ENCODE measurements around the gene TTC8. TPM values are rescaled to one million over a fixed set of nuclear protein-coding genes. Genes with fewer than 3 reads are reported as not detected.

The TTC8 gene
- total RNA-seq, 1 experiment from 2014 or later: 12.4 TPM

DNA sequence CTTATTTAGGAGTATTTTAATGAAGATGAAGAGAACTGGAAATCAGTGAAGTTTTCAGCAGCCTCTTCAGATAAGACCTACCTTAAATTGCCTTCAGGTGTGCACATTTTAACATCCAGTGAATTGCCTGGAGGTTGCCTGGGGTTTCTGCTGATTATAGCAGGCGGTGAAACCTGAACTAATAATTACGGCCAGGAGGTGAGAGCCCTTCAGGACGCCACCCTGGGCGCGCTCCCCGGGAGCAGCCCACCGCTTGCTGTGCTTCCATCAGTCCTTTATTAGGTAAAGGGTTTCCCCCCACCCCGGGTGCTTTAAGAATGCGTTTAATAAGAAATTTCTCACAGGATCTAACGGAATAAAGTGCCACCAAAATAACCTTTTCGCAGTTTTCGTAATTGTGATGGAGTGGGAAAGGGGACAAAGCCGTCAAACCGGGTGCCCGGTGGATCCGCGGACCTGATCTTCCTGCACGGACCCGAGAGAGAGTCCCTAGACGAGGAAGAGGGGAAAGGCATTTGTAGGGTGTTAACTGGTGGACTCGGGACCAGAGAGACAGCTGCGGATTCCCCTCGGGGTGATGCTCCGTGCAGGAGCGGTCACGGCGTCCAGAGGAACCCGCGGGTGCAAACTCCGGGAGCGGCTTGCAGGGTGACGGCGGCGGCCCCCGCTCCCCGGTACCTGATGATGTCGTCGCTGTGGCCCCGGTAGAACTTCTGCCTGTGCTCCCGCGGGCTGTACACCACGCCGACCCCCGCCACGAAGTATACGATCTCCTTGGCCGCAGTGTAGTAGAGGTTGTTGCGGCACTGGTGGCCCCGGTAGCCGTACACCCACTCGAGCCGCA lies 32.6 kb upstream of the TTC8 start:
- peak; percentile 48 for ATAC-seq
- CTCF ChIA-PET: no interaction called here
- no TSS peak for BruUV-seq (replicated peaks)
- POLR2A ChIA-PET: no interaction called here
- no peaks in the 10 kb centered on the region for H3K4me1 ChIP-seq (ENCODE audit: control insufficient read depth, insufficient read depth, low read length)
- no peaks in the 10 kb centered on the region for H3K9me3 ChIP-seq (ENCODE audit: control insufficient read depth, insufficient read depth, low read depth, low read length)
- intact Hi-C loops (cut with micrococcal nuclease; ENCODE audit: unreplicated experiment) (no loop called here), in situ Hi-C loops (cut with HindIII; ENCODE audit: low pct_unique_long_range_greater_than_20kb, low sequenced_read_pairs) (no loop called here)
- peak overlapping the region; percentile 36 to 48 for H3K4me3 ChIP-seq (ENCODE audit: low read depth in 2 of 2, low read length in 2 of 2)
- no peak overlapping the region for H3K27ac ChIP-seq (ENCODE audit: low read length)
- no peak for DNase-seq (ENCODE audit: low read depth, low spot score)
- H3K36me3 ChIP-seq (ENCODE audit: control insufficient read depth, insufficient read depth, low read length): no peaks in the 10 kb centered on the region
- H3K27me3 ChIP-seq (ENCODE audit: control insufficient read depth, insufficient read depth, low read length): peaks cover 13% of the 10 kb centered on the region
- TF ChIP-seq, protein P1, sequence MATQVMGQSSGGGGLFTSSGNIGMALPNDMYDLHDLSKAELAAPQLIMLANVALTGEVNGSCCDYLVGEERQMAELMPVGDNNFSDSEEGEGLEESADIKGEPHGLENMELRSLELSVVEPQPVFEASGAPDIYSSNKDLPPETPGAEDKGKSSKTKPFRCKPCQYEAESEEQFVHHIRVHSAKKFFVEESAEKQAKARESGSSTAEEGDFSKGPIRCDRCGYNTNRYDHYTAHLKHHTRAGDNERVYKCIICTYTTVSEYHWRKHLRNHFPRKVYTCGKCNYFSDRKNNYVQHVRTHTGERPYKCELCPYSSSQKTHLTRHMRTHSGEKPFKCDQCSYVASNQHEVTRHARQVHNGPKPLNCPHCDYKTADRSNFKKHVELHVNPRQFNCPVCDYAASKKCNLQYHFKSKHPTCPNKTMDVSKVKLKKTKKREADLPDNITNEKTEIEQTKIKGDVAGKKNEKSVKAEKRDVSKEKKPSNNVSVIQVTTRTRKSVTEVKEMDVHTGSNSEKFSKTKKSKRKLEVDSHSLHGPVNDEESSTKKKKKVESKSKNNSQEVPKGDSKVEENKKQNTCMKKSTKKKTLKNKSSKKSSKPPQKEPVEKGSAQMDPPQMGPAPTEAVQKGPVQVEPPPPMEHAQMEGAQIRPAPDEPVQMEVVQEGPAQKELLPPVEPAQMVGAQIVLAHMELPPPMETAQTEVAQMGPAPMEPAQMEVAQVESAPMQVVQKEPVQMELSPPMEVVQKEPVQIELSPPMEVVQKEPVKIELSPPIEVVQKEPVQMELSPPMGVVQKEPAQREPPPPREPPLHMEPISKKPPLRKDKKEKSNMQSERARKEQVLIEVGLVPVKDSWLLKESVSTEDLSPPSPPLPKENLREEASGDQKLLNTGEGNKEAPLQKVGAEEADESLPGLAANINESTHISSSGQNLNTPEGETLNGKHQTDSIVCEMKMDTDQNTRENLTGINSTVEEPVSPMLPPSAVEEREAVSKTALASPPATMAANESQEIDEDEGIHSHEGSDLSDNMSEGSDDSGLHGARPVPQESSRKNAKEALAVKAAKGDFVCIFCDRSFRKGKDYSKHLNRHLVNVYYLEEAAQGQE (IDR thresholded peaks at IDR 0.05; ENCODE audit: insufficient read depth in 1 of 2, low read depth in 2 of 2, low read length in 1 of 2): no peak
- TF ChIP-seq POLR2AphosphoS5 (IDR thresholded peaks at IDR 0.05; ENCODE audit: low read depth, low read length) (no peak), TCF7L2 (IDR thresholded peaks at IDR 0.05; ENCODE audit: low read depth, low read length) (no peak), SIN3A (IDR thresholded peaks at IDR 0.05; ENCODE audit: borderline replicate concordance, insufficient read depth, low read depth, low read length) (no peak)
- TF ChIP-seq, protein P2, sequence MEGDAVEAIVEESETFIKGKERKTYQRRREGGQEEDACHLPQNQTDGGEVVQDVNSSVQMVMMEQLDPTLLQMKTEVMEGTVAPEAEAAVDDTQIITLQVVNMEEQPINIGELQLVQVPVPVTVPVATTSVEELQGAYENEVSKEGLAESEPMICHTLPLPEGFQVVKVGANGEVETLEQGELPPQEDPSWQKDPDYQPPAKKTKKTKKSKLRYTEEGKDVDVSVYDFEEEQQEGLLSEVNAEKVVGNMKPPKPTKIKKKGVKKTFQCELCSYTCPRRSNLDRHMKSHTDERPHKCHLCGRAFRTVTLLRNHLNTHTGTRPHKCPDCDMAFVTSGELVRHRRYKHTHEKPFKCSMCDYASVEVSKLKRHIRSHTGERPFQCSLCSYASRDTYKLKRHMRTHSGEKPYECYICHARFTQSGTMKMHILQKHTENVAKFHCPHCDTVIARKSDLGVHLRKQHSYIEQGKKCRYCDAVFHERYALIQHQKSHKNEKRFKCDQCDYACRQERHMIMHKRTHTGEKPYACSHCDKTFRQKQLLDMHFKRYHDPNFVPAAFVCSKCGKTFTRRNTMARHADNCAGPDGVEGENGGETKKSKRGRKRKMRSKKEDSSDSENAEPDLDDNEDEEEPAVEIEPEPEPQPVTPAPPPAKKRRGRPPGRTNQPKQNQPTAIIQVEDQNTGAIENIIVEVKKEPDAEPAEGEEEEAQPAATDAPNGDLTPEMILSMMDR (IDR thresholded peaks at IDR 0.05): no peak

DNA sequence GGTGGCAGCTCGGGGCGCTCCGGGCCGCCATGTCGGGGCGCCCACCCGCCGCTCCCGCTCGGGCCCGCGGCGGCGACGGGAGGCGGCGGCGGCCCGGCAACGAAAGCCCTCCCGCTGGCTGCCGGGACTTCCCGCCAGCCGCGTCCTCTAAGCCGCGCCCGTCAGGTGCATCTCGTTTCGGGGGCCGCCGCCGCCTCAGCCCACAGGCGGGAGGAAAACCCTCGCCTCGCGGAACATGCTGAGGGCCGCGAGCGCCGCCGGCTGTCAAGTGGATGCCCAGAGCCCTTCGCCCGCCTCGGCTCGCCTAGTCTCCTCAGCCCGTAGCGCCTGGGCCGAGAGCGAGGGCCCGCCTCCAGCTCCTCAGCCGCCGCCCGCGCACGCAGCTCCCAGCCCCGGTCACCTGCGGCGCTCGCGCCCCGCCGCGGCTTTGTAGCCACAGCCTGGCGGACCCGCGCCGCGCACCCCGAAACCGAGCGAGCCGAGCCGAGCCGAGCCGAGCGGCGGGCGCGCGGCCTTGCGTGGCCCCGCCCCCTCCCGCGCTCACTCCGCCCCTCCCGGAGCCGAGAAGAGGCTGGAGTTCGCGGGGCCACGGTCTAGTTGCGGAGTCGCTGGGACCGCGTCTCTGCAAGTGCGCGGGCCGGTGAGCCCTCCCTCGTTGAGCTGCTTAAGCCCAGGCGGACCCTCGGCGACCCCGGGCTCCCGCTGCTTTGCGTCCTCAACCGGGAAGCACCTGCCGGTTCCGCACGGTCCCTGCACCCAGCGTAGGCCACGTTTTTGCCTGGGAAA lies 31.8 kb upstream of the TTC8 start, which contains the start of gene EML5:
Gene EML5, minus strand, starts transcription at position 481 of the 786 bp plus-strand sequence. Its CDS starts 450 bp downstream, at position 31.
- in situ Hi-C loops (cut with HindIII; ENCODE audit: low pct_unique_long_range_greater_than_20kb, low sequenced_read_pairs): no loop called here
- ATAC-seq (peak; percentile 96), DNase-seq (ENCODE audit: low read depth, low spot score) (no peak)
- TF ChIP-seq TCF7L2 (IDR thresholded peaks at IDR 0.05; ENCODE audit: low read depth, low read length): no peak
- TF ChIP-seq SIN3A (IDR thresholded peaks at IDR 0.05; ENCODE audit: borderline replicate concordance, insufficient read depth, low read depth, low read length): no peak
- TF ChIP-seq, protein P1 (IDR thresholded peaks at IDR 0.05; ENCODE audit: insufficient read depth in 1 of 2, low read depth in 2 of 2, low read length in 1 of 2): no peak
- TF ChIP-seq, protein P2 (IDR thresholded peaks at IDR 0.05): peak; percentile 31
- TF ChIP-seq POLR2AphosphoS5 (IDR thresholded peaks at IDR 0.05; ENCODE audit: low read depth, low read length): no peak
- ChIA-PET CTCF (no interaction called here), POLR2A (no interaction called here)
- Histone ChIP-seq H3K4me3 (ENCODE audit: low read depth in 2 of 2, low read length in 2 of 2) (peak within 1 kb of the TSS; percentile 48 to 51), H3K27me3 (ENCODE audit: control insufficient read depth, insufficient read depth, low read length) (peaks cover 13% of the 10 kb centered on the region), H3K36me3 (ENCODE audit: control insufficient read depth, insufficient read depth, low read length) (no peaks in the 10 kb centered on the region), H3K9me3 (ENCODE audit: control insufficient read depth, insufficient read depth, low read depth, low read length) (no peaks in the 10 kb centered on the region), H3K4me1 (ENCODE audit: control insufficient read depth, insufficient read depth, low read length) (no peaks in the 10 kb centered on the region), H3K27ac (ENCODE audit: low read length) (no peak within 1 kb of the TSS)
- no TSS peak for BruUV-seq (replicated peaks)
- intact Hi-C loops (cut with micrococcal nuclease; ENCODE audit: unreplicated experiment): no loop called here
